ENCODE data around the gene ATG9A.

Gene ATG9A

DNA sequence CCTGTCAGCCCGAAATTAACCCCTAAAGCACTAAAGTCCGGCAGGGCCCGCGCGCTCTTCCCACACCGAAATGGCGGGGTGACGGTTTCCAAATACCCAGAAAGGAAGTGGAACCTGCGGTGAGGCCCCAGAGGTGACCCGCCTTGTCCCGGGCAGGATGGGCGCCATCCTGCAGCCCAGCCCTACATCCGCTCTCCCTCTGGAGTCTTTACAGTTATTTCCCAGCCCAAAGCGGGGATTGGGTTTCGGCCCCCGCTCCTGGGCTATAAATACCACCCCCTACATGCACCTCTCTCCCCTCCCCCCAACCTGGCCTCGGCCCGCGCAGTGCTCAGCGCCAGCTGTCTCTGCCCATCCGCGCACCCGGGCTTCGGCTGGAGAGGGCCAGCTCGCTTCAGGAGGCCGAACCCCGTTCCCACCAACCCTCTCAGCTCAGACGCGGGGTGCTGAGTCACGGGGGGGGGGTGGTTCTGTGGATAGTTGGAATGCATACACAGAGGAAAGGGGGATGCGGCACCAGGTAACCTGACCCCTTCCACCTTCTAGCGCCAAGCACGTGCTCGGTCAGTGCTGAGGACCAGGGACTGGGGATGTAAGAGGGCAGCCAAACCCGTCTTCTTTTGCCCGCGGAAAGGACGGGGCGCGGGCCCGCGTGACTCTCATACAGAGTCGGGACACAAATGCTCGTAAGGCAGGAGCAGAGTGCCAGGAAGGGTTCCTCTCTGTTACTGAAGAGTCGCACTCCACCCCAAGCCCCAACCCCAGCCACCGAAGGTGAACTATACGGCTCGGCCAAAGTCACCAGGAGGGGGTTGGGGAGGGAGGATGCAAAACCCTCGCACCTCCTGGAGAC, 23.7 kb upstream of the ATG9A start, which contains the start of gene TUBA4B:
TUBA4B (plus strand) TSS at position 344 of the 853 bp plus-strand sequence; CDS start at position 509, 165 bp downstream.
- DNase-seq = peak in 1 of 2 donors; percentile 22

DNA sequence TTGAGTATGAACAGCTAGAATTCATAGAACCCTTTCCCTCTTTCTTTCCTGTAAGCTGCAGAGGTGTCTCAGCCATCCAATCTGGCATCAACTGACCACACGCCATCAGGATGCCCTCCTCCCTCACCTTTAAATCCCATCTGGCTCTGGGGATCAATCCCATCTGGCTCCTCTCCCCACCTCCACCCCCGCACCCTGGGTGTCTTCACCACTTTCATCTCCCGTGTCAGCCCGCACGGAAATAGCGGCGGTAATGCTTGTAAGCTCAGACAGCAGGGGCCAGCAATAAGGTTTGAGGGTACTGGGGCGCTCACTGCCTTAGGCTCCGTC, 23.1 kb upstream of the ATG9A start:
- DNase-seq = no peak

DNA sequence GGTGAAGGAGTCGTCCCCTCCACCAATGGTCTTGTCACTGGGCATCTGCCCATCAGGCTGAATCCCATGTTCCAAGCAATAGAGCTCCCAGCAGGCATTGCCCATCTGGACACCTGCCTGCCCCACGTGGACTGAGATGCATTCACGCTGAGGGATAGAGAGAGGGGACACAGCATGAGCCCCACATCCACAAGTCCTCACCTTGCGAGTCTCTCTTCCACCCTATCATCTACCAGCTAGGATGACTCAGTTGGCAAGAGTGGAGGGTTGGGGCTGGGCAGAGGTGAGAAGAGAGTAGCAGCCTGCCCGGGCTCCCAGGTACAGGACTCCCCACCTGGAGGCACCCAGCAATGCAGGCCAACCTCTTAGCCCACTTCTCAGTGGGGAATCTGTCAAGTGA, 22.6 kb upstream of the ATG9A start:
- DNase-seq = no peak

DNA sequence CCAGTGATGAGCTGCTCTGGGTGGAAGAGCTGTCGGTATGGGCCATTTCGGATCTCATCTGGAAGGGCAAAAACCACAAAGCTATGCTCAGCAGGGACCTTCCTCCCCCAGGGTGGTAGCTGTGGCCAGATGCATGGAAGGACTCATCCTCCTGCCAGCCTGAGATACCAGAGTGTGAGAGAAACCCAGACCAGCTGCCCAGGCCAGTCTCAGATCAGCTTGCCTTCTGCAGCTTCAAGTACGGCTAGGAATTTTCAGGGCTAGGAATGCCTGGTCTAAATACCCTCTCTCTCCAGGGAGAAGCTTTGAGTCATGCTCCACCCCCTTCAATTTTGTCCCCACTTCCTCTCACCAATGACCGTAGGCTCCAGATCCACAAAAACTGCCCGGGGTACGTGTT, 22.2 kb upstream of the ATG9A start:
- no peak for DNase-seq

DNA sequence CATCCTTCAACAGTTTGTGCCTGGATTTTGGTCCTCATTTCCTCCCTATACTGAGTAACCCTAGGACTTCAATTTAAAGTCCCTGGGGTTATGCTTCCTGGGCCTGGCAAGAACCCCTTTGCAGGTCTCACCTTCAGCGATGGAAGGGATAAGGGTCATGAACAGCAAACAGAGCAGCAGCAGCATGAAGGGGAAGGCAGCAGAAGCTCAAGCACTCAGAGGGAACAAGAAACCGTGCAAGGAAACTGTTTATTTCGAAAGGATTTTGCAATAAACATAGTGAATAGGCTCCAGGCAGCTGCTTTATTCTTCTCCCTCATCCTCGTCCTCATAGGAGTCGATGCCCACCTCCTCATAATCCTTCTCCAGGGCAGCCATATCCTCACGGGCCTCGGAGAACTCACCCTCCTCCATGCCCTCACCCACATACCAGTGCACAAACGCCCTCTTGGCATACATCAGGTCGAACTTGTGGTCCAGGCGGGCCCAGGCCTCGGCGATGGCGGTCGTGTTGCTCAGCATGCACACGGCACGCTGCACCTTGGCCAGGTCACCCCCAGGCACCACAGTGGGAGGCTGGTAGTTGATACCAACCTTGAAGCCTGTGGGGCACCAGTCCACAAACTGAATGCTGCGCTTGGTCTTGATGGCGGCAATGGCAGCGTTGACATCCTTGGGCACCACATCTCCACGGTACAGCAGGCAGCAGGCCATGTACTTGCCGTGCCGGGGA, 20.8 kb upstream of the ATG9A start:
- DNase-seq = peak in 1 of 2 donors; percentile 25

DNA sequence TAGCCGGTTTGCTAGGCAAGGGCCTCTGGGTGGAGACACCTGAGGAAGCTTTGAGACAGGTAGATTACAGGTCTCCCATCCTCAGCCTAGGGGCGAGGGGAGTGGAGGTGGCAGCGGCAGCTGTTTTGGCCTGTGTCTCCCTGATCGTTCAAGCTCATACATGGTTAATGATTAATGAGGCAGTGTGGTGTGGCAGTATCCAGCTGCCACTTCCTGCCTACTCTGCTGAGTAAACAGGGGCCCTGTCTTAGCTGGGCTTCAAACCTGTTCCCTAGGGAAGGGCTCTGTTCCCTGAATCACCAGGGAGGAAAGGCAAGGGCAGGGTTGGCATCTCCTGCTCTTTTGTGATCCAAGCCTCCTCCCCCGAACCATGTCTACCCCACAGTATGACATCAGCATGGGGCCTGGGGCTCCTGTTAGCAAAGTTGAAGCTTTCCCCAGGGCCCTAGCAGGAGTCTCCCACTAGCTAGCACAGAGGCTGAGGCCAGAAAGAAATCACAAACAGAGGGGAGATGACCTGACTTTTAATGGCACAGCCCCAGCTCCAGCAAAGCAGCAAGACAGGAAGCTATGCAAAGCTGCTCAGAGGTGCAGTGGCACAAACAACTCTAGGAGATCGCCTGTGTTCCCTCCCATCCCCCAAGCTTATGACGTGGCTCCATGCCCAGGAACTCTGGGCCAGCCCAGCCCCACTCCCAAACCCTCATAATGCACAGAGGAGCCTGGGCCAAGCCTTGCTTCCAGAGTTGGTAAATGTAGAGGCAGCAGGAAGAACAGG, 20.0 kb upstream of the ATG9A start:
- DNase-seq = no peak

DNA sequence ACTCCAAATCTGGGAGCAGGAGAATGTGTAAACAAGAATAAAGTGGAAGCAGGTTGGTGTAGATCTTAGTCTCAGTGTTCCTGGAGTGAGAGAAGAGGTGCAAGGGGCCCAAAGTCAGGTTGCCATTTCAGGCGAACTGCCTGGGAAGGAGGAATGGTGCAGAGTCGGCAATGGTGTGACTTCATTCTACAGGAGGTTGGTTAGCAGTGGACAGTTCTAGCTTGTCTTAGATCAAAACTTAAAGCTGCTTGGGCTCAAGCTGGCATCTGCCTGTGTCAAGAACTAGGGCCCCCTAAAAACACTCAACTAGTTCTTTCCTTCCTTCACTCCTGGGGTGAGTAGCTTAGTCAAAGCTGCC, 19.4 kb upstream of the ATG9A start:
- DNase-seq = no peak

DNA sequence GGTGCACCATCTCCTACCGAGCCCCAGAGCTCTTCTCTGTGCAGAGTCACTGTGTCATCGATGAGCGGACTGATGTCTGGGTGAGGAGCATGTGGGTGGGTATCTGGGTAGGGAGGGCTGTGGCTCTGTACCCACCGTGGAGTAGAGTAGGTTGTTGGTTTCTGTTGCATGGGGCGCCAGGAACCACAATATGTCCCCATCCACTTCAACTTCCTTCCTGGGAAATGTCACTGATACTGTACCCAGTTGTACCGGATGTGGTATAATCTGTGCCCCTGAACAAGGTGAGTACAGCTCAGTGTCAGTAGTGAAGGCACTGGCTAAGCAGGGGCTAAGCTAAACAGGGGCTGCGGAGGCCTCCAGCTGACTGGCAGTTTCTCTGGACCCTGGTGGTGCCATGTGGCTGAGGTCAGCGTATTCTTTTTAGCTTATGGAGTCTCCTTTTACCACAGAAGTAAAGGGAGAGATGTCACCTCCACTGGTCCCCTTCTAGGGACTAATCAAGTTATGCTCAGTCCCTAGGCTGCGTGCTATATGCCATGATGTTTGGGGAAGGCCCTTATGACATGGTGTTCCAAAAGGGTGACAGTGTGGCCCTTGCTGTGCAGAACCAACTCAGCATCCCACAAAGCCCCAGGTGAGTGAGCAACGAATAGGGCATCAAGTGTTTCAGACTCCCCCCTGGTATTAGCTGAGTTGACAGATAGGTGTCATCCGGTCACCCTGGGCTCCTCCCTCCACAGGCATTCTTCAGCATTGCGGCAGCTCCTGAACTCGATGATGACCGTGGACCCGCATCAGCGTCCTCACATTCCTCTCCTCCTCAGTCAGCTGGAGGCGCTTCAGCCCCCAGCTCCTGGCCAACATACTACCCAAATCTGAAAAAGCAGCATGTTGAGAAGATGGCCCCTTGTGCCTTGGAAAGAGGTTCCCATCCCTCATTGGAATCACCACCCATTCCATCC, 18.5 kb upstream of the ATG9A start:
- DNase-seq = no peak

DNA sequence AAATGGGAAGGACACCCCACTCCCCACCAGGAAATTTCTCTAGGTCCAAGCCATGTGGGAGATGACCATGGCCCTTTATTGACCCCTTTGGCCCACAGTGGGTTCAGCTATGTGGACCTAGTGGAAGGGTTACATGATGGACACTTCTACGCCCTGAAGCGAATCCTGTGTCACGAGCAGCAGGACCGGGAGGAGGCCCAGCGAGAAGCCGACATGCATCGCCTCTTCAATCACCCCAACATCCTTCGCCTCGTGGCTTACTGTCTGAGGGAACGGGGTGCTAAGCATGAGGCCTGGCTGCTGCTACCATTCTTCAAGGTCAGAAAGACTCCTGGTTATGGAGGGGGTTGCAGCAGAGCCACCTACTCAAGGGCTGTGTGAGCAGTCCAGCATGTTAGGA, 17.1 kb upstream of the ATG9A start:
- DNase-seq = no peak

DNA sequence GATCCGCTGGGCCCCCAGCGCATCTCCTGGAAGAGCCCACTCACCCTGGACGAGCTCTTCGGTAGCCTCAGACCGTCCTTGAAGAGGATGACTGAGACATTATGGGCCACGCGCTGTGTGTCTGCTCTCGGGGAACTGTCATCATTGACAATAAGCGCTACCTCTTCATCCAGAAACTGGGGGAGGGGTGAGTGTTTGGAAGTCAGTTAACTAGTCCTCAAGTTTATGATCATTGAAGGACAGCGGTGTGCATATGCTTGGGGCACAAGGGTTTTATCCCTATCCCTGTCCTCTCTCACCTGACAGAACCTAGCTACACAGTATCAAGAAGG, 16.4 kb upstream of the ATG9A start:
- DNase-seq = no peak

DNA sequence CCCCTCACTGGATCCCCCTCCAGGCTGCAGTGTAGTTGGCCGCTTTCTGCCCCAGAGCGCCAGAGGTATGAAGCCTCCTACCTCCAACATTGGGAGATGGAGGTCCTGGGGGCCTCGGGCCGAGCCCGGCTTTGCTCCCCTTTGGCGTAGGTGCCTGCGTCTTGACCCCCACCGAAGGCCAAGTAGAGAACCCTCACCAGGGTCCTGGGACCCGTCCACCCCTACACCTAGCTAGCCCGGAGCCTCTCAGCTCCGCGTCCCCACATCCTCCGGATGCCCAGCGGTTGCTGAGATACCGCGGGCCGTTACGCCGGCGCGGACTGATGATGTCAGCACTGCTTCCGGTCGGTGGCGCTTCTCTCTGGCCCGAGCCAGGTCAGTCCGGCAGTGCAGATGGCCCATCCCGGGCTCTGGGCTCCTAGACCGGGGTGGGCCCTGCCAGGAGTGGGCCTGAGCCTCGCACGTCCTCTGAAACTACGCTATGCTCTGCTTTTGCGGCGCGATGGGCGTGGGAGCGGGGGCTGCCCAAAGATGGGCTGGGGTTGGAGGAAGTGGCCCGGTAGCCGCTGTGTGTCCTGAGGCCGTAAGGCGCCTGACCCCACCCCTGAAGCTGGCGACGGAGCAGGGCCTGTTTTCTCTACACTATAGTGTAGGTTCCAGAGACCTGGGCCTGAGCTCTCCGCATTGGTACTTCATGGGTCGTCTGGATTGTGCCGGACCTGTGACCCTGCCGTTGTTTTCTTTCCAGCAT, 15.9 kb upstream of the ATG9A start, which contains the start of the genes GLB1L and STK16:
GLB1L (minus strand) TSS at position 297 of the 751 bp plus-strand sequence. CDS start 1,871 bp downstream, outside the sequence.
STK16 (plus strand) TSS at position 332 of the 751 bp plus-strand sequence. CDS start 521 bp downstream, outside the sequence.
- DNase-seq = peak; percentile 84 to 97

DNA sequence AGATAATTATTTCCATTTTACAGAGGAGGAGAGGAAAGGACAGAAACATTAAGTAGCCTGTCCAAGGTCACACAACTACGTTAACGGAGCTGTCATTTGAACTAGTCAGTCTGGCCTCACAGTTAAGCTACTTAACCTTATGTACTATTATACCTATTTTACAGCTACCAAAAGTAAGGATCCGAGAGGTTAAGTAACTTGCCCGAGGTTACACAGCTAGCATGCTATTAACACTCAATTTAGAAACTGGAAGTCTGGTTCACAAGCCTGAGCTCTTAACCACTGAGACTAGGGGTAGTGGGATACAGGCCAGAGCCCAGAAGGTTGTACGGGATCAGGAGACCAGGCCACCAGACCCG, 15.3 kb upstream of the ATG9A start:
- DNase-seq = no peak

DNA sequence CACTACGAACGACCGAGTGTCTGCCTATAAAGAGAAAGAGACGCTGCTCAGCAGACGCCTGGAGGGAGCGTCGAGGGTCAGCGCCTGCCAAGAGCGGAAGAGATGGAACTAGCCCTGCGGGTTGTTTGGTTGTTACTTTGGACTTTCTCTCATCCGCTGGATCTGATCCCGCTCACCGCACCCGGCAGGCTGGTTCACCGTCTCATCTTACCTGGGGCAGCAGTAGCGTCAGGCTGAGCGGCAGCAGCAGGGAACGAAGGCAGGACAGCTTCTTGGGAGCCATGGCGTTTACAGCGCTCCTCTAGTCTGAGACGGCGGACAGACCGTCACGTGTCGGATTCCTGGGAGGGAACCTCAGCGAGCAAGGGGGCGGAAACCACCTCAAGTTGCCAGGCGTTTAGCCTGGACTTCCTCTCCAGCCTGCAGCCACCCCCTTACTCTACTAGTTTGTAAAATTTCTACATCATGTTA, 13.9 kb upstream of the ATG9A start:
- DNase-seq = peak; percentile 39 to 47

DNA sequence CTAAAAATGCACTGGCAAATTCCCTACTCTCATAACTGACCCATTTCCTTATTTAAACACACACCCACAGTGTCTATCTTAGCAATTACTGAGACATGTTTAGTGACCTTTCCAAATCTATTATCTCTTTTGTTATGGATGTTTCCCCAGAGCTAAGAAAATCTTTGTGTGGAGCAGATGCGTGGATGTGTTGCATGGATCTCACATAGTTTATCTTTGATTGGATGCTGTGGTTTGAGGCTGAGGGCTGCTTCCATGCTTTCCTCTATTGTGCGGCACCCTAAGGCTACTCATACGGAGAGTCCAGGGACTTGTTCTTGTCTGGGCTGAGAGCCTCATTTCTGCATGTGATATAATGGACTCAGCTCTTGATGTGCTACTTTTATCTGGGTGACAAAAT, 4.9 kb upstream of the ATG9A start:
- no peak for DNase-seq

DNA sequence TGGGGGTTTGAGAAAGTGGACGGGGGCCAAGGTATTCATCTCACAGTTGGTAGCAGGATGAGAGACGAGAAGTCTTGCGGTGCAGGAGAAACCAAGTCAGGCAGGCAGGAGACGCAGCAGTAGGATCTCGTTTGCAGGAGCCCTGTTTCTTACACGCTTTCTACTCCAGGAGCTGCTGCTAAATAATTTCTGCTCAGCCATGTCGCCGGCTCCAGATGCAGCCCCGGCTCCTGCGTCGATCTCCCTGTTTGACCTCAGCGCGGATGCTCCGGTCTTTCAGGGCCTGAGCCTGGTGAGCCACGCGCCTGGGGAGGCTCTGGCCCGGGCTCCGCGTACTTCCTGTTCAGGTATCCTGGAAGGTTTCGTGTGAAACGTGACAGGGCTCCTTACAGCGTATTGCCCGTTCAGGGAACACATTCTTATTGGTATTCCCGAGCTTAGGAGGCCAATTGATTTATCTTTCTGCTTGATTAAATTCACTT, 664 bp upstream of the ATG9A start:
- peak in 1 of 2 donors; percentile 11 for DNase-seq

DNA sequence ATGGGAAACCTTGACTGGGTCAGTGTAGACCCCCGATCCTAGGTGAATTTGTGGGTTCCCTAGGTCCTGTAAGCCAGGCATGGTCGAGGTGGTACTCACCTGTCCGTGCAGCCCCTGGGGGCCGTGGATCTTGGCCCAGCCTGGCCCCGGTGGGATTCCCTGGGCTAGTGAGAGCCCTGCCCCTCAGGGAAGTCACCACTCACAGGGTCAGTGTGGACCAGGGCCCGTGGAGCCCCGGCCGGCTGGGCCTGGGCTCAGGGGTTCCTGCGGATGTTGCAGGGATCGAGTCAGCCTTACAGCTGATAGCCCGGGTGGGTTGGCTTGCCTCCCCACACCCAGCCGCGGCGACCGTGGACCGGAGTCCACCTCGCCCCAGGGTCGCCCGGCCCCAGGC, 528 bp downstream of the ATG9A start:
- DNase-seq = no peak

DNA sequence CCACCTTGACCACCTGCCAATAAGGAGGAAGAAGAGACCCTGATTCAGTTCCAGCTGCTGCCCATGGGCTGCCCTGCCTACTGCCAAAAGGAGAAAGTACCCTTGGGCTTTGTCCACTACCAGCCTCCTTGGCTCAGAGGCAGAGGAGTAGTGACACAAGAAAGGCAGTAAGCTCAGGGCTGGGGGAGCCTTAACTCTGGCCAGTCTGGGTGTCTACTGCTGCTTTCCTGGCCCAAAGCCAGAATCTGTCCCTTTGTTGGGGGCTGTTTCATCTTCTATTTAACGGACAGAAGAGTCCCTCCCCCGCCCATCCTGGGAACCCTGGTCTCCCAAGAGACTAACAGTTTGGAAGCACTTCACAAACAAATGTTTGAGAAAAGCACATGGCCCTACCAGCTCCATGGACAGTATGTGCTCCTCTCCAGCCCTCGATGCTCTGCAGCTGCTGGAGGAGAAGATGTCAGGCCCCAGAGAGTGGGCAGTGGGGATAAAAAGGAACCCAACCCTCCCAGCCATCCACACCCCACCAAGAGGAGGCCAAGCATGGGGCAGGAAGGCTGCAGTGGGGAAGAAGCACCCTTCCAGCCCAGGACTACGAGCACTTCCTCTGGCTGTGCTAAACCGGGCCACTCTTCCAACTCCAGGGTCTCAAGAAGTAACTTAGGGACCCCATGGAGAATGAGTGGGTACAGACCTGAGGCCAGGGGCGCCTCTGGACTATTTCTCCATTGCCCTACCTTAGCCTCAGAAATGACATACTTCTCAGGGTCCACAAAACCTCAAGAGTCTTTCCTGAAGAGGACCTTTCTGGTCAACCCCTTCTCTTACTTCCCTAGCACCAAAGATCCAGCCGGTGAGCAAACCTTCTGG, 1.2 kb downstream of the ATG9A start:
- peak in 1 of 2 donors; percentile 12 for DNase-seq

DNA sequence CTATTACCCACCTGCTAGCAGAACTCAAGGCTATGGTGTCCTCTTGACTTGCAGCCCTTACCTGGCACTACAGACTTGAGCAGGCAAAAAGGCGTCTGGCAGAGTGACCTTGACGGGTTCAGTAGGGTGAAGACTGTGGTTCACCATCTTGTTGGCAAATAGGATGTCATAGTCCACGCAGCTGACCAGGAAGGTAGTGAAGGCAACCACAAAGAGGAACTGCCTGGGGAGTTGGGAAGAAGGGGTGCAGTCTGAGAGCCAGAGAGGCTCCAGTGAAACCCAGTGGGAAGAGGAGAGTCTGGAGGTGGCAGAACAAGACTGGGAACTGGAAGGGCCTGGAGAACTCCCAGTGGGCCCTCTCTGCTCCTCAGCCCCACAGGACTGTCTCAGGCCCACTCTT, 4.1 kb downstream of the ATG9A start:
- peak; percentile 52 to 76 for DNase-seq

DNA sequence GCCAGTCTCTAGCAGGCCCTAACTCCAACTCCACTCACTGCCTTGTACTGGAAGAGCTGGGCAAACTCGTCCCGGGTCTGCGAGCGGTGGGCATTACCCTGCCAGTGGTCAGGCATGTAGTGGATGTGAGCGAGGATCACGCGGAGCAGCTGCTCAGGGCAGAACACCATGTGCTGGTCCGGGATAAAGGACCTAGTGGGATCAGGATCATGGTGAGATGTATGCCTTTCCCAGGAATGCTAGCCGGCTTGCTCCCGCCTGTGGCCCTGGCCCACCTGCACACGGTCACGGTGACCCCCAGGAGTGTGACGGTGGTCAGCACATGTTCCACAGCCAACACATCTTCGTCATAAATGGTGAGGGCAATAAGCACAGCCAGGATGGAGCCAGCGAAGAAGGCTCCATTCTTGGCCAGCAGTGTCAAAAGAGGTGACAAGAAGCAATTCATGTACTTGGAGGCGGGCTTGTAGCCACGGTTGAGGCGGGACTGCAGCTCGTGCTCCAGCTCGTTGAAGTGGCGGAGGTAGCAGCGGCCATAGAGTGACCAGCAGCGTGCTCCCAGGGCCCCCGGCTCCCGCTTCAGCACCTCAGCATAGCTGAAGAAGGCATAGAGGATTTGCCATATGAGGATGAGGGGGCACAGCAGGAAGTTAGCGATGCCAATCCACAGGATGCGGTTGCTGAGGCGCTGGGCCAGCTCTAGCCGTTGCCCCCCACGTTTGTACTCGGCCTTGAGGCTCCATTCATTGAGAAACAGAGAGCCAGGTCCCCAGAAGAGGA, 5.4 kb downstream of the ATG9A start:
- no peak for DNase-seq

All from inflammatory macrophage treated with lipopolysaccharide for 1 hour (primary cell).